H1 (cell line): Measurements from ENCODE around the gene CD69. TPM values are rescaled to one million over a fixed set of nuclear protein-coding genes. Genes with fewer than 3 reads are reported as not detected.

Source experiments
- CTCF ChIA-PET: fragments of 300-600 bp; sonication (Branson Sonifier 250); formaldehyde crosslinking; loops from one replicate; lab custom pipeline; 2021; ENCODE audit not compliant: partially characterized antibody; lab: Charles Lee
- POLR2A ChIA-PET: fragments of 300-600 bp; sonication (Branson Sonifier 250); formaldehyde crosslinking; loops from one replicate; lab custom pipeline; 2021; ENCODE audit warnings: inconsistent platforms; ENCODE audit not compliant: partially characterized antibody; lab: Charles Lee
- DNase-seq, 2 experiments: peaks; one replicate each; pipeline versions ENCODE4 v3.0.0 to v3.0.0-alpha.2; 2010 to 2022; ENCODE audit warnings: low spot score in 2 of 2, low read depth in 1 of 2, mixed read lengths in 1 of 2
- FAIRE-seq: peaks from 2 replicates; lab custom pipeline; 2011; peaks lifted over from hg19 to GRCh38; lab: Jason Lieb, UNC
- H2AFZ ChIP-seq: 2 replicates; pipeline ENCODE4 v1.8.1; 2012; ENCODE audit warnings: low read length, inconsistent platforms
- H2AK5ac ChIP-seq: 2 replicates; pipeline ENCODE4 v1.6.1; 2013; ENCODE audit warnings: low read depth, low read length
- H2BK120ac ChIP-seq: replicated peaks from 2 replicates; pipeline ENCODE3; 2013; ENCODE audit warnings: low read depth, low read length, inconsistent platforms
- H2BK12ac ChIP-seq: 2 replicates; pipeline ENCODE4 v1.6.1; 2013; ENCODE audit warnings: low read depth, low read length
- H2BK15ac ChIP-seq: 2 replicates; pipeline ENCODE4 v1.6.1; 2013; ENCODE audit warnings: low read length
- H2BK20ac ChIP-seq: 2 replicates; pipeline ENCODE4 v1.6.1; 2013; ENCODE audit warnings: low read length
- H2BK5ac ChIP-seq: 2 replicates; pipeline ENCODE4 v1.6.1; 2013; ENCODE audit warnings: low read depth, low read length
- H3K14ac ChIP-seq: 2 replicates; pipeline ENCODE4 v1.6.1; 2013; ENCODE audit warnings: inconsistent platforms; ENCODE audit not compliant: insufficient read length
- H3K18ac ChIP-seq: 2 replicates; pipeline ENCODE4 v1.6.1; 2013; ENCODE audit warnings: low read length; ENCODE audit errors: extremely low read depth
- H3K23ac ChIP-seq: 2 replicates; pipeline ENCODE4 v1.6.1; 2013; ENCODE audit warnings: inconsistent platforms; ENCODE audit not compliant: insufficient read length
- H3K23me2 ChIP-seq: 2 replicates; pipeline ENCODE4 v1.6.1; 2013; ENCODE audit warnings: low read depth, low read length
- H3K27ac ChIP-seq: 2 replicates; pipeline ENCODE4 v1.6.1; 2011; ENCODE audit warnings: low read depth, low read length, inconsistent platforms
- H3K27me3 ChIP-seq, 4 experiments: replicated peaks in 1 of 4; 1 replicate in 1 of 4; 2 replicates in 3 of 4; pipeline versions ENCODE4 v1.6.1 to v1.8.1; 2011 to 2013; ENCODE audit warnings: low read length in 3 of 4, mild to moderate bottlenecking in 3 of 4, inconsistent platforms in 2 of 4, mixed read lengths in 2 of 4, moderate library complexity in 1 of 4; ENCODE audit not compliant: control insufficient read depth in 3 of 4, insufficient read depth in 3 of 4; ENCODE audit errors: extremely low read depth in 1 of 4
- H3K36me3 ChIP-seq, 4 experiments: 2 replicates each; pipeline versions ENCODE4 v1.6.1 to v1.8.1; 2011 to 2013; ENCODE audit warnings: mild to moderate bottlenecking in 4 of 4, low read length in 3 of 4, moderate library complexity in 2 of 4, control low read depth in 1 of 4, inconsistent platforms in 1 of 4; ENCODE audit not compliant: insufficient read depth in 4 of 4, control insufficient read depth in 2 of 4
- H3K4ac ChIP-seq: replicated peaks from 2 replicates; pipeline ENCODE3; 2013; ENCODE audit warnings: low read length, low read depth, mixed read lengths, inconsistent platforms; ENCODE audit not compliant: insufficient read length
- H3K4me1 ChIP-seq, 4 experiments: replicated peaks in 1 of 4; 1 replicate in 1 of 4; 2 replicates in 3 of 4; pipeline versions ENCODE4 v1.6.1 to v1.8.1; 2011 to 2013; ENCODE audit warnings: low read length in 3 of 4, inconsistent platforms in 2 of 4, mixed read lengths in 1 of 4; ENCODE audit not compliant: insufficient read depth in 4 of 4, control insufficient read depth in 3 of 4
- H3K4me2 ChIP-seq, 2 experiments: 2 replicates each; pipeline versions ENCODE4 v1.6.1 to v1.8.1; 2011 to 2013; ENCODE audit warnings: low read depth in 2 of 2, low read length in 2 of 2, control low read depth in 1 of 2, inconsistent platforms in 1 of 2, mild to moderate bottlenecking in 1 of 2; ENCODE audit not compliant: insufficient read depth in 1 of 2
- H3K4me3 ChIP-seq, 4 experiments: fragments of 200-600, 300-600 bp in 1 of 4; sonication (generic), shearing (Covaris generic), sonication (Bioruptor Twin) in 1 of 4; 2 replicates each; pipeline versions ENCODE4 v1.5.1 to v1.8.1; 2011 to 2016; ENCODE audit warnings: low read length in 4 of 4, low read depth in 3 of 4, control low read depth in 2 of 4, inconsistent platforms in 2 of 4, mild to moderate bottlenecking in 2 of 4, mixed read lengths in 1 of 4, moderate library complexity in 1 of 4; ENCODE audit not compliant: insufficient read depth in 2 of 4; ENCODE audit errors: extremely low read depth in 1 of 4
- H3K56ac ChIP-seq: replicated peaks from 2 replicates; pipeline ENCODE3; 2013; ENCODE audit warnings: low read depth, mild to moderate bottlenecking, mixed read lengths, low read length, inconsistent platforms; ENCODE audit not compliant: insufficient read length
- H3K79me1 ChIP-seq: 2 replicates; pipeline ENCODE4 v1.6.1; 2013; ENCODE audit warnings: low read depth, low read length, control low read depth
- H3K79me2 ChIP-seq, 2 experiments: 2 replicates each; pipeline versions ENCODE4 v1.6.1 to v1.8.1; 2012 to 2013; ENCODE audit warnings: low read length in 2 of 2, mild to moderate bottlenecking in 2 of 2, inconsistent platforms in 1 of 2; ENCODE audit not compliant: insufficient read depth in 2 of 2, control insufficient read depth in 1 of 2
- H3K9ac ChIP-seq, 4 experiments: replicated peaks in 1 of 4; 1 replicate in 1 of 4; 2 replicates in 3 of 4; pipeline versions ENCODE4 v1.6.1 to v1.8.1; 2011 to 2013; ENCODE audit warnings: low read depth in 3 of 4, low read length in 3 of 4, control low read depth in 2 of 4, mild to moderate bottlenecking in 2 of 4, moderate library complexity in 2 of 4, inconsistent platforms in 1 of 4; ENCODE audit errors: extremely low read depth in 1 of 4
- H3K9me3 ChIP-seq, 2 experiments: 2 replicates each; pipeline versions ENCODE4 v1.6.1 to v1.8.1; 2012 to 2013; ENCODE audit warnings: mild to moderate bottlenecking in 2 of 2, moderate library complexity in 2 of 2, control low read depth in 1 of 2, inconsistent platforms in 1 of 2, low read depth in 1 of 2, low read length in 1 of 2, mixed read lengths in 1 of 2; ENCODE audit not compliant: insufficient read depth in 2 of 2
- H4K20me1 ChIP-seq, 2 experiments: replicated peaks in 1 of 2; 2 replicates each; pipeline versions ENCODE3 to v1.8.1; 2011 to 2013; ENCODE audit warnings: inconsistent platforms in 2 of 2, low read length in 2 of 2, mild to moderate bottlenecking in 1 of 2; ENCODE audit not compliant: insufficient read depth in 2 of 2, control insufficient read depth in 1 of 2
- H4K5ac ChIP-seq: 2 replicates; pipeline ENCODE4 v1.6.1; 2013; ENCODE audit warnings: low read length, low read depth, mixed read lengths, inconsistent platforms; ENCODE audit not compliant: insufficient read length
- H4K8ac ChIP-seq: 2 replicates; pipeline ENCODE4 v1.8.0; 2013; ENCODE audit warnings: mild to moderate bottlenecking, moderate library complexity, low read length, inconsistent platforms; ENCODE audit not compliant: insufficient read depth; ENCODE audit errors: extremely low read depth
- H4K91ac ChIP-seq: replicated peaks from 2 replicates; pipeline ENCODE3; 2013; ENCODE audit warnings: low read length, mixed read lengths, inconsistent platforms; ENCODE audit not compliant: insufficient read length
- ATF3 ChIP-seq: IDR thresholded peaks from 2 replicates; pipeline ENCODE4 v1.6.1; 2011; ENCODE audit warnings: low read depth, mild to moderate bottlenecking, low read length; ENCODE audit not compliant: insufficient read depth
- BRCA1 ChIP-seq: IDR thresholded peaks from 2 replicates; pipeline ENCODE4 v1.6.1; 2012; ENCODE audit warnings: low read depth, low read length, improper control_type of control experiment
- CEBPB ChIP-seq: IDR thresholded peaks from 2 replicates; pipeline ENCODE4 v1.6.1; 2012; ENCODE audit warnings: low read depth, low read length
- HDAC2 ChIP-seq, 2 experiments: fragments of 300-600 bp in 1 of 2; sonication (generic) in 1 of 2; IDR thresholded peaks; 2 replicates each; pipeline ENCODE4 v1.6.1; 2011 to 2012; ENCODE audit warnings: low read depth in 2 of 2, low read length in 2 of 2, mild to moderate bottlenecking in 2 of 2, moderate library complexity in 2 of 2, borderline replicate concordance in 1 of 2, inconsistent platforms in 1 of 2
- POLR2AphosphoS5 ChIP-seq: IDR thresholded peaks from 2 replicates; pipeline ENCODE4 v1.6.1; 2011; ENCODE audit warnings: low read depth, low read length
- RAD21 ChIP-seq, 2 experiments: IDR thresholded peaks in 1 of 2; conservative IDR thresholded peaks in 1 of 2; 2 replicates each; pipeline ENCODE4 v1.6.1; 2011; ENCODE audit warnings: low read depth in 2 of 2, low read length in 2 of 2, improper control_type of control experiment in 1 of 2, inconsistent platforms in 1 of 2, mild to moderate bottlenecking in 1 of 2, moderate library complexity in 1 of 2
- RFX5 ChIP-seq: IDR thresholded peaks from 2 replicates; pipeline ENCODE4 v1.6.1; 2011; ENCODE audit warnings: low read depth, low read length, improper control_type of control experiment, borderline replicate concordance
- SIX5 ChIP-seq: IDR thresholded peaks from 2 replicates; pipeline ENCODE4 v1.6.1; 2011; ENCODE audit warnings: mild to moderate bottlenecking, low read depth, low read length
- SP2 ChIP-seq: IDR thresholded peaks from 2 replicates; pipeline ENCODE4 v1.6.1; 2012; ENCODE audit warnings: mild to moderate bottlenecking, low read length, inconsistent platforms
- SRF ChIP-seq: IDR thresholded peaks from 2 replicates; pipeline ENCODE4 v1.6.1; 2011; ENCODE audit warnings: mild to moderate bottlenecking, low read depth, low read length, moderate library complexity
- TEAD4 ChIP-seq: IDR thresholded peaks from 2 replicates; pipeline ENCODE4 v1.6.1; 2012; ENCODE audit warnings: low read depth, low read length, inconsistent platforms, mixed read lengths
- USF2 ChIP-seq: IDR thresholded peaks from 2 replicates; pipeline ENCODE4 v1.6.1; 2011; ENCODE audit warnings: low read length, improper control_type of control experiment
- WGBS, 2 experiments: shearing (Covaris generic) in 1 of 2; methylation state at CpG; one replicate each; pipeline versions ENCODE4 v1.1.6 to v1.1.7; 2013 to 2015; ENCODE audit warnings: low lambda C conversion rate in 2 of 2, mixed read lengths in 2 of 2, inconsistent platforms in 1 of 2, low coverage in 1 of 2, missing lambda C conversion rate in 1 of 2; ENCODE audit not compliant: insufficient replicate concordance in 2 of 2, insufficient coverage in 1 of 2, insufficient read length in 1 of 2; ENCODE audit errors: extremely low coverage in 1 of 2, missing lambda C conversion rate in 1 of 2; 5-methylcytosine and 5-hydroxymethylcytosine counted together
- polyA plus RNA-seq, 7 experiments: library from polyadenylated mRNA; depleted of rRNA in 3 of 7; stranded (reverse) in 5 of 7; unstranded in 2 of 7; fragments of >200 nt in 5 of 7; fragments of 200-250 nt in 2 of 7; gene quantifications; 1 replicate in 5 of 7; 2 replicates in 1 of 7; 4 replicates in 1 of 7; pipeline versions ENCODE4 v1.2.1 to v1.2.3, GENCODE V29; 2011 to 2013; ENCODE audit warnings: missing spikeins in 2 of 7, mixed read lengths in 2 of 7
- total RNA-seq: library from RNA; stranded (reverse); fragmentation: NEBNext Ultra II Directional; extraction: Animal tissue kit (Norgen Biotek cat#: 25700); gene quantifications from 2 replicates; pipeline ENCODE4 v1.2.1, GENCODE V29; 2021

The CD69 gene
- total and polyA plus RNA-seq, 2 of the 8 experiments (the other 6 are each of a cell fraction or from before 2014, with no cell fraction given), result not detected

- no peak overlapping the region for H3K18ac ChIP-seq
- H2AFZ ChIP-seq, result no peak overlapping the region
- no peak overlapping the region for H2BK120ac ChIP-seq
- no peak overlapping the region for H4K5ac ChIP-seq
- DNase-seq (no peak), FAIRE-seq (no peak)
- no peak overlapping the region for H2AK5ac ChIP-seq
- H2BK20ac ChIP-seq, result no peak overlapping the region
- no peaks in the 10 kb centered on the region for H4K20me1 ChIP-seq
- H3K36me3 ChIP-seq, result no peaks in the 10 kb centered on the region
- no peak overlapping the region for H3K14ac ChIP-seq
- ChIA-PET POLR2A (no interaction called here), CTCF (interaction anchor here (0.6 to 10.7 kb wide), 3 partner anchors 17 to 42 kb away, joined by 3 to 278 read pairs (median 54); no protein-coding TSS in a partner anchor)
- H3K4ac ChIP-seq, result no peak overlapping the region
- H3K56ac ChIP-seq, result no peak overlapping the region
- no peaks in the 10 kb centered on the region for H3K27me3 ChIP-seq
- 83% methylated on average over 8 of the region's 8 CpGs; no CpG with 5 or more reads in 1 of the 2 experiments for WGBS, 2 experiments
- no peak overlapping the region for H3K23ac ChIP-seq
- H3K4me2 ChIP-seq, result no peak overlapping the region
- H3K23me2 ChIP-seq, result no peaks in the 10 kb centered on the region
- H3K79me1 ChIP-seq, result no peaks in the 10 kb centered on the region
- H3K4me3 ChIP-seq, result no peak overlapping the region
- no peak overlapping the region for H3K9ac ChIP-seq
- no peak overlapping the region for H4K8ac ChIP-seq
- H2BK12ac ChIP-seq, result no peak overlapping the region
- no peak overlapping the region for H3K27ac ChIP-seq
- H3K79me2 ChIP-seq, result no peaks in the 10 kb centered on the region
- H2BK15ac ChIP-seq, result no peak overlapping the region
- peaks cover 0 to 8% of the 10 kb centered on the region in 2 experiments; a peak in 1 of 4 replicates for H3K9me3 ChIP-seq
- no peak overlapping the region for H4K91ac ChIP-seq
- no peaks in the 10 kb centered on the region; a peak in 1 of 7 replicates for H3K4me1 ChIP-seq
- no peak overlapping the region for H2BK5ac ChIP-seq
- TF ChIP-seq HDAC2 (IDR thresholded peaks at IDR 0.05; ENCODE audit: borderline replicate concordance in 1 of 2, low read depth in 2 of 2, low read length in 2 of 2) (no peak), SRF (no peak), TEAD4 (no peak), BRCA1 (no peak), RFX5 (no peak), SP2 (no peak), POLR2AphosphoS5 (no peak), RAD21 (IDR thresholded peaks at IDR 0.05 in 1 of 2, conservative IDR thresholded peaks at IDR 0.05 in 1 of 2; ENCODE audit: low read depth in 2 of 2, low read length in 2 of 2) (no peak), CEBPB (no peak), USF2 (no peak), ATF3 (no peak), SIX5 (no peak)
Measured at GRCh38 chr12:9793779-9794395, 33.2 kb upstream of the CD69 start.
